GM19438 (cell line): ENCODE measurements around the gene ULK1.
"Not testable (repeated sequence)": the region's sequence is repeated elsewhere in the genome, so short reads cannot be mapped to it uniquely, and the experiment has no call there.

Source experiments
- ATAC-seq: cut with Tn5 transposase; IDR thresholded peaks from one replicate; pipeline ENCODE4 v1.9.1; 2021; ENCODE audit warnings: low read depth; ENCODE audit not compliant: unreplicated experiment

Gene ULK1

DNA sequence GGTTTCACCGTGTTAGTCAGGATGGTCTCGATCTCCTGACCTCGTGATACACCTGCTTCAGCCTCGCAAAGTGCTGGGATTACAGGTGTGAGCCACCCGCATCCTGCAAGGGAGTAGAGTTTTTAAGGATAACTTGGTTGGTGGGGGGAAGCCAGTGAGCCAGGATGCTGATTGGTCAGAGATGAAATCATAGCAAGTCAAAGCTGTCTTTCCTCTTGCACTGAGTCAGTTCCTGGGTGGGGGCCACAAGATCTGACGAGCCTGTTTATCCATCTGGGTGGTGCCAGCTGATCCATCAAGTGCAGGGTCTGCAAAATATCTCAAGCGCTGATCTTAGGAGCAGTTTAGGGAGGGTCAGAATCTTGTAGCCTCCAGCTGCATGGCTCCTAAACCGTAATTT is 9.3 kb upstream of the ULK1 start:
- not testable (repeated sequence) for ATAC-seq

GRCh38 chr12:131885543-131886057 is 8.8 kb upstream of the ULK1 start:
- no peak for ATAC-seq

- ATAC-seq = not testable (repeated sequence)
Observed at GRCh38 chr12:131891722-131892121, 2.7 kb upstream of the ULK1 start.

DNA sequence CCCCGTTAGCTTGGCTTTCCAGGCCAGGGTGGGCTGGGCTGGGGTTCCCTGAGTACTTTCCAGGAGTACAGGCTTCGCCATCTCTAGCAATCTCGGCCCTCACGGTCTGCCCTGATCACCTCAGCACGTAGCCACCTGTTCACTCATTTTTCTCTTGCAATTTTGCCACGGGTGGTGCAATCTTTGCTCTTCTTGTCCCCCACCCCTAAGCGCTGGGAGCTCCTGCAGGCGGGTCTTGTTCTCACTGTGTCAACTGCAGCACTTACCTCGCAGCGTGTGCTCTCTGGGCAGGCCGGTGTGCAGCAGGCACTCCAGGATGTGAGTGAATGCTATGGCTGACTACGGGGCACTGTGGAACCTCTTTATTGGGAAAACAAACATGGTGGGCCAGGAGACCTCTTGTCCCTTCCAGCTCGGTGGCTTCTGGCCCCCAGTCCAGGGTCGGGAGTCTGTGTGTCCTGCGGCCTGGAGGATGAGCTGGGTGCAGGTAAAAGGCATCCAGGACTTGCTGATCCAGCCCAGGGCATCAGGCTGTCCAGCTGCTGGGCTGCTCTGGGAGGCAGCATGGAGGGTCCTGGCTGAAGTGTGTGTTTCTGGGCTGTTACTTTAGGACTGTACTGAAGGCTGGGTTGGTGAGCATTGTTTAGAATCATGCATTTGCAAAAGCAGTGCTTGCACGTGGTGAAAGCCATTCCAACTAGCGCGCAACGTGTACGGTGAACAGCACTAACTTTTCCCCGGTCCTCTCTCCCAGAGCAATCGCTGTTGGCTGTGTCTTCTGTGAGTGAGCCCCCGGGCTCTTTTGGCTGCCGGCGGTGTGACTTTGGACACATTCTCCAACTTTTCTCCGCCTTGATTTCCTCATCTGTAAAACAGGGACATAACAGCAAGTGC is 1.5 kb upstream of the ULK1 start:
- ATAC-seq = no peak

- no peak for ATAC-seq
Observed at GRCh38 chr12:131893605-131894312, 663 bp upstream of the ULK1 start.

DNA sequence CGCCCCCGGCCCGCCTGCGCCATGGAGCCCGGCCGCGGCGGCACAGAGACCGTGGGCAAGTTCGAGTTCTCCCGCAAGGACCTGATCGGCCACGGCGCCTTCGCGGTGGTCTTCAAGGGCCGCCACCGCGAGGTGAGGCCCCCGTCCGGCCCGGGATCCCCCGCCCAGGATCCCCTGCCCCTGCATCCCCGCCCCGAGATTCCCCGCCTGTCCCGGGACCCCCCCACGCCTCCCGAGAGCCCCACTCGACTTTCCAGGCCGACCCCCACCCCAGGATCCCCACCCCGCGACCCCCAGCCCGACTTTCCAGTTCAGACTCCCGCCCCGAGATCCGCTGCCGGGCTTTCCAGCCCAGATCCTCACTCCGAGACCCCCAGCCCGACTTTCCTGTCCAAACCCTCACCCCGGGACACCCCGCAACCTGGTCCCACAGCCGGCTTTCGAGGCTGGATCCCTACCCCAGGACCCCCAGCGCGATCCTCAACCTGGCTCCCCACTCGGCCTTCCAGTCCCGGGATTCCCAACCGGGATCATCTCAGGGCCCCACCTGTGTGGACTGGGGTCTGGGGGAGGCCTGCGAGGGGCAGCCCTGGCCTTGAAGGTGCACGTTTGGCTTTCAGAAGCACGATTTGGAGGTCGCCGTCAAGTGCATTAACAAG is 688 bp downstream of the ULK1 start:
- ATAC-seq = no peak

- peak; percentile 5 for ATAC-seq
Observed at GRCh38 chr12:131895640-131896079, 1.2 kb downstream of the ULK1 start.

GRCh38 chr12:131896080-131896810 is 1.8 kb downstream of the ULK1 start:
- peak; percentile 51 for ATAC-seq

- ATAC-seq = no peak
Observed at GRCh38 chr12:131896811-131897270, 2.4 kb downstream of the ULK1 start.

GRCh38 chr12:131897276-131897675 is 2.9 kb downstream of the ULK1 start:
- ATAC-seq = no peak

GRCh38 chr12:131897875-131898274 is 3.5 kb downstream of the ULK1 start:
- ATAC-seq = no peak

DNA sequence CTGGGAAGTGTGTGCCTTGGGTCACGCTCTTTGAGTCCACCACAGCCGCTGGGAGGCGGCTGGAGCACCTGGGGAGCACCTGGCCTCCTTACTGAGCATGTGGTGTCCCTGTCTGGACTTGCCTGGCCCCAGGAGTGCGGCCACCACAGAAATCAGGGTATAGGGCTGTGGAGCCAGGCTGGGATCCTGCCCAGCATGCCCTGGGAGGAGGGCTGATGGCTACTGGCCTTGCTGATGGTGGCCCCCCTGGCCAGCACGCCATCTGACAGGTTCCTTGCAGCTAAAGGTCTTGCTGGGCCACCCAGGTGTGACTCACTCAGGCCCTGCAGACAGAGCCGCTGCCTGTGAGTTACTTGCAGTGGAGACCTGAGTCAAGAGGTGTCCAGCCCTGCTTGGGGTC is 6.0 kb downstream of the ULK1 start:
- no peak for ATAC-seq

DNA sequence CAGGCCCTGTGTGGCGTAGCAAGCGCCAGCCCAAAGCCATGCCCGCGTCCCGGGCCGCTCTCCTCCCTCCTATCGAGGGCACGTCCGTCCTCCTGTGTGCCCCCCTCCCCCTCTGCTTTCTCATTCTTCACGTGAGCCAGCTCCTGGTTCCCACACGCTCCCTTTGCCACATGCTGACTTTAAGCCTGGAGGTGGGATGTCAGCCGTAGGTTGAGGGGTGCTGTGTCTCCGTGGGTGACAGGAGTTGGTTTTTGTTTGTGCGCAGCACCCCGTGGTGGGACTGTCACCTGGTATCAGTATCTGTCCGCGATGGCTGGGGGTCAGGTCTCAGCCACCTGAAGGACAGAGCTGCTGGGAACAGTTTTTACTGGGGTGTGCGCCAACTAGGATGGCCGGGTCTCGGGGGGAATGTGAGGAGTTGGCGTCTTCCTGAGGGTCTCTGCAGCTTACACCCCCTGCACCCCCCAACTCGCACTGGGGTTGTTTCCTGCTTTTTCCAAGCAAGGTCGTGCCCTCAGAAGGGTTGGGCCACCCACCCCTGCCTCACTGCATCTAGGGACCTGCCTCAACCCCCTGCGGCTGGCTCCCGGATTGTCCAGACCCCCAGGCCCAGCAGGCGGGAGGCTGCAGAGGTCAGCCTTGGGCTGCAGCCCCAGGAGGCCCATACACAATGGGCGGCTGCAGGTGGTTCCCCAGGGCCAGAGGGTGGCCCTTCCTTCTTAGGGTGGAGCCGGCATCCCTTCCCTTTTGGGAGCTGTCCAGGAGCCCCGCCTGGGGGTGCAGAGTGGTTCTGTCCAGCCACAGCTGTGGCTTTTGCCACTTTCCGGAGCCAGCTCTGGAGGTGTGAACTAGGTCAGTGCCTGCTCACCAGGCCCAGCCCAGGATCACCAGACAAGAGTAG is 7.3 kb downstream of the ULK1 start:
- ATAC-seq = no peak

GRCh38 chr12:131902332-131903241 is 8.2 kb downstream of the ULK1 start:
- ATAC-seq = no peak

DNA sequence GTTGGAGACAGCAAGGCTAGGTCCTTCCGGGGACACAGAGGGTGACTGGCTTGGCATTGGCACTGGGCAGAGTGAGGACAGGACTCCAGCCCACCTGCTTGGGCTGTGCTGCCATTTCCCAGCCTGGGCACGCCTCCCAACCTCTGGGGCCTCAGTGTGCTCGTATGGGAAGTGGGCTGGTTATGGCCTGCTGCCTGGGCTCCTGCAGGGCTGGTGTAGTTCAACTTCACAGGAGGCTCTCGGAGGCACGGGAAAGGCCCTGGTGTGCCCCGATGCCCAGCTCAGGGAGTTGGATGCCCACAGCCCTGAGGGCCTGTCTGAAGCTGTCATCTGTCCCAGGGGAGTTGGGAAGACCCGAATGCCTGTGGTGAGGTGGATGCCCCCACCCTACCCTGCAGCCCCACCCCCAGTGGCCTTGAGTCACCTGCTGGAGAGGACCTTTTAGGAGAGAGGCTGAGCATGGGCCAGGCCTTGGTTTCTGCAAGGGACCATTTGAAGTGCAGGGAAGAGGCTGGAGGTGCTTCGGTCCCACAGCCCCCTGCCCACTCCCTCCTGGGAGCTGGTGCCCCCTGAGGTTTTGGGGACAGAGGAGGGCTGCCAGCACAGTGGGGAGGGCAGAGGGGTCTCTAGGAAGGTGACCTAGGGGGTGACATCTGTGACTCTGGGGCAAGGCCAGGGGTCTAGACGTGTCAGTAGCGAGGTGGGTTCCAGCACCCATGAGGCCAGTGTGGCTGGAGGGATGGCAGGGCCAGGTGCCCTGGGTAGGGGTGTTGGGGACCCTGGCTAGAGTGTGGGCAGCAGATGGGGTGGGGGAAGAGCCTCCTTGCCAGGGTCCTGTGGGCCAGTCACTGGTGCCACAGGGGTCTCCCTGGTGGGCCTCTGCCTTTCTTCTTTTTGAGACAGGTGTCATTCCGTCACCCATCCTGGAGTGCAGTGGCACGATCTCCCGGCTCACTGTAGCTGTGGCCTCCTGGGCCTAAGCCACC is 9.1 kb downstream of the ULK1 start:
- no peak for ATAC-seq

- no peak for ATAC-seq
Observed at GRCh38 chr12:131904346-131904745, 9.9 kb downstream of the ULK1 start.

- no peak for ATAC-seq
Observed at GRCh38 chr12:131905081-131905629, 10.7 kb downstream of the ULK1 start.
